ENCODE measurements around the gene WDFY4.
"Not testable (repeated sequence)": the region's sequence is repeated elsewhere in the genome, so short reads cannot be mapped to it uniquely, and the experiment has no call there.

Gene WDFY4, protein sequence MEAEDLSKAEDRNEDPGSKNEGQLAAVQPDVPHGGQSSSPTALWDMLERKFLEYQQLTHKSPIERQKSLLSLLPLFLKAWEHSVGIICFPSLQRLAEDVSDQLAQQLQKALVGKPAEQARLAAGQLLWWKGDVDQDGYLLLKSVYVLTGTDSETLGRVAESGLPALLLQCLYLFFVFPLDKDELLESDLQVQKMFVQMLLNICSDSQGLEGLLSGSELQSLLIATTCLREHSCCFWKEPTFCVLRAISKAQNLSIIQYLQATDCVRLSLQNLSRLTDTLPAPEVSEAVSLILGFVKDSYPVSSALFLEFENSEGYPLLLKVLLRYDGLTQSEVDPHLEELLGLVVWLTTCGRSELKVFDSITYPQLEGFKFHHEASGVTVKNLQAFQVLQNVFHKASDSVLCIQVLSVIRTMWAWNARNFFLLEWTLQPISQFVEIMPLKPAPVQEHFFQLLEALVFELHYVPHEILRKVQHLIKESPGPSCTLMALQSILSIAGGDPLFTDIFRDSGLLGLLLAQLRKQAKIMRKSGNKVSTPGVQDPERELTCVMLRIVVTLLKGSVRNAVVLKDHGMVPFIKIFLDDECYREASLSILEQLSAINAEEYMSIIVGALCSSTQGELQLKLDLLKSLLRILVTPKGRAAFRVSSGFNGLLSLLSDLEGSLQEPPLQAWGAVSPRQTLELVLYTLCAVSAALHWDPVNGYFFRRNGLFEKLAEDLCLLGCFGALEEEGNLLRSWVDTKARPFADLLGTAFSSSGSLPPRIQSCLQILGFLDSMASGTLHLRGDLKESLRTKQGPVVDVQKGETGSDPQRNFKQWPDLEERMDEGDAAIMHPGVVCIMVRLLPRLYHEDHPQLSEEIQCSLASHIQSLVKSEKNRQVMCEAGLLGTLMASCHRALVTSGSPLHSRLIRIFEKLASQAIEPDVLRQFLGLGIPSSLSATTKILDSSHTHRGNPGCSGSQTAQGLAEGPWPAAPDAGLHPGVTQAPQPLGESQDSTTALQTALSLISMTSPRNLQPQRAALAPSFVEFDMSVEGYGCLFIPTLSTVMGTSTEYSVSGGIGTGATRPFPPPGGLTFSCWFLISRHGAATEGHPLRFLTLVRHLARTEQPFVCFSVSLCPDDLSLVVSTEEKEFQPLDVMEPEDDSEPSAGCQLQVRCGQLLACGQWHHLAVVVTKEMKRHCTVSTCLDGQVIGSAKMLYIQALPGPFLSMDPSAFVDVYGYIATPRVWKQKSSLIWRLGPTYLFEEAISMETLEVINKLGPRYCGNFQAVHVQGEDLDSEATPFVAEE (N-terminal part only)

DNA sequence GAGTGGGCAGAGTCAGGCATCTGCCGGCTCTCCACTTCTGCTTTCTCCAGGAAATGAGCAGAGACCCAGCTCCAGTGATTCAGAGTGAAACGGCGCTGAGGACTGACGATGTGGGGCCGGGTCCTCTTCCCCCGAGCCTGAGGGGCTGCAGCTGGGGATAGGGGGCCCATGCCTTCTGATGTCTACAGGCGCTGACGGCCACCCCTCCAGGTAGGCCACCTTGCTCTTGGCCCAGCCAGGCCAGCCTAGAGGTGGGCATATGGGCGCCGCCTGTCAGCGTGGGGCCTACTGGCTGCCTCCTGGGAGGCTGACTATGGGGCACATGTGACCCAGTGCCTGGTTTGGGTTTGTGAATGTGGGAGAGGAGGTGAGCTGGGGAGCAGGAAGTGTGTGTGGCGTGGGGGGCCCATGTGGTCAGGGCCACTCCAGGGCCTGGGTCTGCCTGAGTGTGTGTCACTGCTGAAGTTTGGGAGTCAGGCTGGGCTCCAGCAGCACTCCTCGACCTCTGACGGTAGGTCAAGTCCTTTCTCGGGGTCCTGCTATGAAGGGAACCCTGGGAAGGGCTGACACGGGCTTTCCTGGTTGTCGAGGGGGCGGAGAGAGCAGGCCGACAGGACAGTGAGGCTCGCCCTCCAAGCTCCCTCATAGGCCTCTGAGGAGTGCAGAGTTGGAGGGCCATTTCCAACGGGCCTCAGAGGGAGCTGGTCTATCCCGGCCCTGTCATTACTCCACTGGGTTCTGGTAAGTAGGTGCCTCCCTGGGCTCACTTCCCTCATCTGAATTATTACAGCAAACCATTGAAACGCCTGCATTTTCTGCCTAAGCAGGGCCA lies at the start of gene WDFY4:
WDFY4 (plus strand) TSS at position 82 of the 832 bp plus-strand sequence. CDS start 24,860 bp downstream, outside the sequence.
- Mint-ChIP-seq H3K36me3 (ENCODE audit: low read depth) (no peaks in the 10 kb centered on the region), H3K4me1 (ENCODE audit: low read depth) (peaks cover 8% of the 10 kb centered on the region), H3K27ac (peak within 1 kb of the TSS; percentile 69), H3K9me3 (no peaks in the 10 kb centered on the region), H3K4me3 (peak within 1 kb of the TSS; percentile 71), H3K27me3 (no peaks in the 10 kb centered on the region)

DNA sequence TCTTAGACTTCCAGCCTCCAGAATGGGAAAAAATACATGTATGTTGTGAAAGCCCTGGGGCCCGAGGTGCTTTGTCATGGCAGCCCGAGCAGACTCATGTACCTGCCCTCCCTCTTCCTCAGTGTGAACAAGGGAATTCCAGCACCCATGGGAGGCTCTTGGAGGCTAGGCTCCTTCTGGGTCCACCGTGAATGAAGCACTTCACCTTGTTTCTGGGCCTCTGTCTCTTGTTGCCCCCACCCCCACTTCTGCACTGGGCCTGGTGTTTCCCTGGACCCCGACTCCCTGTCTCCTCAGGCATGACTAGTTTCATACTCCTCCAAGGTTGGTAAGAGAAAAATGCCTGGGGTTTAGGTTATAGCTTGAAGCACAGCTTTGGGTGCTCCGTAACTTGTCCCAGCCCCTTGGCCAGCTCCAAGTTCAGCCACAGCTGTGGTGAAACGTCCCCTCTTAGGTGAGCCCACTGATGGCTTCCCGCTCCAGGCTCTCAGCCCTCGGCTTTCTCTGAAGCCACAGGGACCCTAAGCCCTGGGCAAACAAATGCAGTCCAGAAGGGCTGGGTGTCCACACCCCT lies 49.6 kb upstream of the WDFY4 start:
- peaks cover 3% of the 10 kb centered on the region for H3K9me3 Mint-ChIP-seq
- H3K4me1 Mint-ChIP-seq (ENCODE audit: low read depth) = peaks cover 21% of the 10 kb centered on the region
- peaks cover 47% of the 10 kb centered on the region for H3K27me3 Mint-ChIP-seq
- no peak overlapping the region for H3K4me3 Mint-ChIP-seq
- H3K36me3 Mint-ChIP-seq (ENCODE audit: low read depth) = no peaks in the 10 kb centered on the region
- no peak overlapping the region for H3K27ac Mint-ChIP-seq

DNA sequence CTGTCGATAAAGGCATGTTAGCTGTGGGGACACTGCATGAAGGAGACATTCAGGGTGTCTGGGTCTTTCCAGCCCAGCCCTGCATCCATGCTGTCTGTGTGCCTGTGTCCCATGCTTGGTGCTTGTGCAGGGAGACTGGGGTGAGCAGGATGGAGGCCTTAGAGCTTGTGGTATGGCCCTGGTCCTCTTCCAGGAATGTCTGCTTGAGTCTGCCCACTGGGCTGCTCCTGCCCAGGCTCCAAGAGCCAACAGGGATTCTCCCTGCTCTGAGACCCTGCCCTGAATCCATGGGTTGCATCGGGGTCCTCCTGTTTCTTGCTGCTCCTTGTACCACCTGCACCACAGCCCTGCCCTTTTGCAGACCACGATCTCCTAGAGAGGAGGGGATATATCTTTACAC lies 48.4 kb upstream of the WDFY4 start:
- Mint-ChIP-seq H3K4me1 (ENCODE audit: low read depth) (peaks cover 21% of the 10 kb centered on the region), H3K36me3 (ENCODE audit: low read depth) (no peaks in the 10 kb centered on the region), H3K27ac (no peak overlapping the region), H3K4me3 (no peak overlapping the region), H3K9me3 (peaks cover 7% of the 10 kb centered on the region), H3K27me3 (peaks cover 51% of the 10 kb centered on the region)

DNA sequence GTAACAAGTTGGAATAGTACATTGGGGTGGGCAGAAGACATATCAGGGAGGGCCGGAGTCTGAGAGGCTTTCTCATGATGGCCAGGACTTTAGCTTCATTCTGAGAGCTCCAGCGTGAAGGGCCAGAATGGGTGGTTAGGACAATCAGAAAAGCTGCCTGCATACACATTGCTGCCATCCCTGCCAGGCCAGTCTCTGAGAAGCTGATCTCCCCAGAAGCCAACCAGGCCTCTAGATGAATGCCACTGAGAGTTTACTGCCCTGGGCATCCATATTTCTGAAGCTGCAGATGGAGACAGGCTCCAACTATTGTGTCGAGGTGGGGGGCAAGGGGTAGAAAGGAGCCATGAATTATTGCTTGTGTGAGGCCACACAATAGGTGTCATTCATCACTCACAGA lies 47.8 kb upstream of the WDFY4 start:
- no peak overlapping the region for H3K27ac Mint-ChIP-seq

DNA sequence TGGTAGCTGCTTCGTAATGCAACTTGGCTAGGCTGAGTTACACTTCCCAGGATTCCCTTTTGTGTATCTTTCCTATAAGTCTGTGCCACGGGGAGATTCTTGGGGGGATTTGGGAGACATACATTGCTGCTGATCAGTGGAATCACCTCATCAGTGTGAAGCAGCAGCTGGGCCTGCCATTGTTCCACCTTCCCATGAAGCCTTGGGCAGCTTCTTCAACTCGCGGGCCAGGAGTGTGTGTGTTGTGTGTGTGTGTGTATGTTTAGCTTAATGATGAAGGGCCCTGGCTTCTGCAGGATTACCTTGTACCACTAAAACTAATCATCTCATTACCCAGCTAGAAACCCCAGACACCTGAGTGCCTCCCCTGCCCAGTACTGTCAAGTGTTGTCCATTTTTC lies 46.5 kb upstream of the WDFY4 start:
- Mint-ChIP-seq H3K4me1 (ENCODE audit: low read depth) (peaks cover 21% of the 10 kb centered on the region), H3K36me3 (ENCODE audit: low read depth) (no peaks in the 10 kb centered on the region), H3K4me3 (no peak overlapping the region), H3K27ac (no peak overlapping the region), H3K27me3 (peaks cover 41% of the 10 kb centered on the region), H3K9me3 (peaks cover 7% of the 10 kb centered on the region)

More for the DNA sequence above, 47.8 kb upstream of the WDFY4 start:
- H3K9me3 Mint-ChIP-seq = peaks cover 7% of the 10 kb centered on the region
- no peaks in the 10 kb centered on the region for H3K36me3 Mint-ChIP-seq (ENCODE audit: low read depth)
- H3K27me3 Mint-ChIP-seq = peaks cover 48% of the 10 kb centered on the region
- peaks cover 21% of the 10 kb centered on the region for H3K4me1 Mint-ChIP-seq (ENCODE audit: low read depth)
- no peak overlapping the region for H3K4me3 Mint-ChIP-seq

DNA sequence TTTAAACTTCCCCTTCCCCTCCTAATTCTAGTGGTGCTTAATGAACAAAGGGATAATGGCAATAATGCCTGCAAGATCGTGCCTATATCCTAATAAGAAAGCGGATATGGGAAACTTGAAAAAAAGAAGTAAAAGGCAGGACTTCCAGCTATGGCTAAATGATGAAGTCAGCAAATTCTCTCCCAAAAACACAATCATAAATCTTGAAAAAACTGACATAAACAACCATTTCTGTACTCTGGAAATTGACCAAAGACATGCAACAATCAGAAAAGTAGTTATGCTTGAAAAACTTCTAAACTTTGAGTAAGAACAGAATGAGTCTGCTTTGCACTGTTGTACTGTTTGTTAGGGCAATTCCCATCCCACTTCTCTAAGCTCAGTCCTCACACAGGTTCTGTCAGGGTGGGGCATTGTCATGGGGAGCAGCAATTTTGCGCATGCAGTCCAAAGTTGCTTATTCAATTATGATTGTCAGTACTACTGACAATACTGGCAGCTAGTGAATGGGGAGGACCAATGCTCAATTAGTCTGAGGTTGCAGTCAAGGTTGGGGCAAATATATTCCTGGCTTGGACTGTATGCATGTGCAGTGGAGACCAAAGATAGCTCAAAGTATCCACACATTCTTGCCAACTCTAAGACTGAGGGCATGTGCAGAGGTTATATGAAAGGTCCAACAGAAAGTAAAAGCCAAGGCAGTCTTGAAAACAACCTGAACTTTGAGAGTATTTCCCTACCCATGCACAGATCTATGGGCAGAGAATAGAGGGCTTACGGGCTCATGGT lies 45.7 kb upstream of the WDFY4 start:
- H3K4me3 Mint-ChIP-seq = no peak overlapping the region
- peaks cover 37% of the 10 kb centered on the region for H3K27me3 Mint-ChIP-seq
- peaks cover 13% of the 10 kb centered on the region for H3K4me1 Mint-ChIP-seq (ENCODE audit: low read depth)
- no peak overlapping the region for H3K27ac Mint-ChIP-seq
- H3K9me3 Mint-ChIP-seq = peaks cover 7% of the 10 kb centered on the region
- no peaks in the 10 kb centered on the region for H3K36me3 Mint-ChIP-seq (ENCODE audit: low read depth)

DNA sequence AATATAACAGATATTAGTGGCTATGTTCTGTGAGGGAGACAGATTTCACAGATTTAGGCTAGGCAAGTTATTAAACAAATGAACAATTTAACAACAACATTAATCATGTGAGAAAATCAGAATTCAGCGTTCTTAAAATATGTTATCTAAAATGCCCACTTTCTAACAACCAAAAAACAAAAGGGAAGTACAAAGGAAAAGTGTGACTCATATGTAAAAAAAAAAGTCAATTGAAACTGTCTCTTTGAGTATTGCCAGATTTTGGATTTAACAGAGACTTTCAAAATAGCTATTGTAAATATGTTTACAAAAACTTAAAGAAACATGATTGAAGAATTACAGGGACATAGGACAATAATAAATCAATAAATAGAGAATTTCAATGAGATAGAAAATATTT lies 45.0 kb upstream of the WDFY4 start:
- H3K9me3 Mint-ChIP-seq = peaks cover 7% of the 10 kb centered on the region
- peaks cover 6% of the 10 kb centered on the region for H3K4me1 Mint-ChIP-seq (ENCODE audit: low read depth)
- no peaks in the 10 kb centered on the region for H3K36me3 Mint-ChIP-seq (ENCODE audit: low read depth)
- no peak overlapping the region for H3K4me3 Mint-ChIP-seq
- H3K27me3 Mint-ChIP-seq = peaks cover 41% of the 10 kb centered on the region
- H3K27ac Mint-ChIP-seq = no peak overlapping the region

DNA sequence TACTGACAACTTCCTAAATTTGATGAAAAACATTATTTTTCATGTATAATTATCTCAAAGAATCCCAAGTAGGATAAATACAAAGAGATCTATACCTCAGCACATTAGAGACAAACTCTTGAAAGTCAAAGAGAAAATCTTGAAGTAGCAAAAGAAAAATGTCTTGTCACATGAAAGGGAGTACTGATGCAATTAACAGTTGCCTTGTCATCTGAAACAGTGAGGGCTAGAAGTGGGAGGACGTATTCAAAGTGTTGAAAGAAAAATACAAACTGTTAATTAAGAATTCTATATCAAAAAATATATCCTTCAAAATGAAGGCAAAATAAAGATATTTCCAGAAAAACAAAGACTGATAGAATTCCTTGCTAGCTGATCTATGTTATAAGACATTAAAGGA lies 44.3 kb upstream of the WDFY4 start:
- Mint-ChIP-seq H3K4me1 (ENCODE audit: low read depth) (peaks cover 3% of the 10 kb centered on the region), H3K27ac (no peak overlapping the region), H3K36me3 (ENCODE audit: low read depth) (no peaks in the 10 kb centered on the region), H3K4me3 (no peak overlapping the region), H3K9me3 (peaks cover 7% of the 10 kb centered on the region), H3K27me3 (peaks cover 41% of the 10 kb centered on the region)

DNA sequence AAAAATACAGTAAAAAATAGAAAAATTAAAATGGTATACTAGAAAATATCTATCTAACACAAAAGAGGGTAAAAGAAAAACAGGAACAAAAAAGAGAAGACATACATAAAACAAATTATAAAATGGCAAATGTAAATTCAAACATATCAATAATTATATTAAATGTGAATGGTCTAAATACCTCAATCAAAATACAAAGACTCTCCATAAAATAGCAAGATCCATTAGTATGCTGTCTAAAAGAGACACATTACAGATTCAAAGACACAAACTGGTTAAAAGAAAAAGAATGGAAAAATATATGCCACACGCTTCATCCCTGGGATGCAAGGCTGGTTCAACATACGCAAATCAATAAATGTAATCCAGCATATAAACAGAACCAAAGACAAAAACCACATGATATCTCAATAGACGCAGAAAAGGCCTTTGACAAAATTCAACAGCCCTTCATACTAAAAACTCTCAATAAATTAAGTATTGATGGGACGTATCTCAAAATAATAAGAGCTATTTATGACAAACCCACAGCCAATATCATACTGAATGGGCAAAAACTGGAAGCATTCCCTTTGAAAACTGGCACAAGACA lies 43.5 kb upstream of the WDFY4 start:
- H3K9me3 Mint-ChIP-seq; H3K27ac Mint-ChIP-seq; H3K4me1 Mint-ChIP-seq (ENCODE audit: low read depth); H3K4me3 Mint-ChIP-seq; H3K36me3 Mint-ChIP-seq (ENCODE audit: low read depth): not testable (repeated sequence)
- peaks cover 41% of the 10 kb centered on the region for H3K27me3 Mint-ChIP-seq

DNA sequence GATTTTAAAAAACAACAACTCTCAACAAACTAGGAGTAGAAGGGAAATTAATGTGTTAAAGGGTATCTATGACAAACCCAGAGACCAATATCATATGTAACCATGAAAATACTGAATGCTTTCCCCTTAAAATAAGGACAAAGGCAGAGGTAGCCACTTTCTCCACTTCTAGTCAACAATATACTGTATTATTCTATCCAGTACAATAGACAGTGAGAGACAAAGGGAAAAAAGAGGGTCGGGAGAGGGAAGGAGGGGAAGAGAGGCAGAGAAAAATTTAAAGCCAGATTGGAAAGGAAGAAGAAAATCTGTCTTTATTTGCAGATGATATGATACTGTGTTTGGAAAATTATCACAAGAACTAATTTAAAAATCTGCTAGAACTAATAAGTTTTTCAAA lies 39.1 kb upstream of the WDFY4 start:
- no peaks in the 10 kb centered on the region for H3K4me1 Mint-ChIP-seq (ENCODE audit: low read depth)
- no peaks in the 10 kb centered on the region for H3K36me3 Mint-ChIP-seq (ENCODE audit: low read depth)
- H3K27ac Mint-ChIP-seq = no peak overlapping the region
- H3K27me3 Mint-ChIP-seq = peaks cover 6% of the 10 kb centered on the region
- H3K4me3 Mint-ChIP-seq = no peak overlapping the region
- no peaks in the 10 kb centered on the region for H3K9me3 Mint-ChIP-seq

DNA sequence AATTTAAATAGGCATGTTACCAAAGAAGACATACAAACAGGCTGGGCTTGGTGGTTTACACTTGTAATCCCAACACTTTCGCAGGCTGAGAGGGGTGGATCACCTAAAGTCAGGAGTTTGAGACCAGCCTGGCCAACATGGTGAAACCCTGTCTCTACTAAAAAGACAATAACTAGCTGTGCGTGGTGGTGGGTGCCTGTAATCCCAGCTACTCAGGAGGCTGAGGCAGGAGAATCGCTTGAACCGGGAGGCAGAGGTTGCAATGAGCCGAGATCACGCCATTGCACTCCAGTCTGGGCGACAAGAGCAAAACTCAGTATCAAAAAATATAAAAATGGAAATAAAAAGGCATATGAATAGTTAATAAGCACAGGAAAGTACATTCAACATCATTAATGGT lies 37.6 kb upstream of the WDFY4 start:
- H3K36me3 Mint-ChIP-seq (ENCODE audit: low read depth); H3K4me1 Mint-ChIP-seq (ENCODE audit: low read depth); H3K4me3 Mint-ChIP-seq; H3K9me3 Mint-ChIP-seq; H3K27ac Mint-ChIP-seq: not testable (repeated sequence)
- peaks cover 15% of the 10 kb centered on the region for H3K27me3 Mint-ChIP-seq

DNA sequence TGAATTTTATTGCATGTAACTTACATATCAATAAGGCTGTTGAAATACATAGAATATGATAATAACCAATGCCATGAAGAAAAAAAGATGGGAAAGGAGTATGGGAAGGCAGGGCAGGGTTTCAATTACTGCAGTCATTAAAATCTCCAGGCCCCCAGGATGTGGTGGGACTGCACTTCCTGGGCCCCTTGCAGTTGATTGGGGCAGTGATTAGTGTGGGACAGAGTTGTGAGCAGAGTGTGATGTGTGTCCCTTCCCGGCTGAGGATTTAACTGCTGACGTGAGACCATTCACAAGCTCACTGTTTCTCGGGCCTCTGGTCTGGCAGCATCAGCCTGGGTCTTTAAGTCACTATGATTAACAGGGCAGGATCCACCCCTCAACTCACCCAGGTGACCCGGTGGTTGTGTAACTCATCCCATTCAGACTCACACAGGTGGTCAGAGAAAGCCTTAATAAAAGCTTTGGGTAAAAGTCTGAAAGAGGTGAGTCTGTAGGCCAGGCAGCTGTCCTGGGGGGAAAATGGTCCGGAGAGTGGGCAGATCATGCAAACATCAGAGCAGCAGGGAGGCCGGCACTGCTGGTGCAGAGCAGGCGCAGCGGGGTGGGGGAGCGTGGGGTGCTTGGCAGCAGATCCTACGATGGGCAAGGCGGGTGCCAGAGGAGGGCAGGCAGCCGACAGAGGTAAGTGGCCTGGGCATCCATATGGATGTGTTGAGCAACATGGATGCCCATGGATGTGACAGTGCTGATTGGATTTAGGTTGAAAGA lies 36.3 kb upstream of the WDFY4 start:
- H3K36me3 Mint-ChIP-seq (ENCODE audit: low read depth) = no peaks in the 10 kb centered on the region
- no peak overlapping the region for H3K4me3 Mint-ChIP-seq
- no peak overlapping the region for H3K27ac Mint-ChIP-seq
- H3K4me1 Mint-ChIP-seq (ENCODE audit: low read depth) = no peaks in the 10 kb centered on the region
- H3K9me3 Mint-ChIP-seq = no peaks in the 10 kb centered on the region
- H3K27me3 Mint-ChIP-seq = peaks cover 19% of the 10 kb centered on the region
